K562 (cell line): ENCODE data around the gene ANKRD6. TPM values are rescaled to one million over a fixed set of nuclear protein-coding genes. Genes with fewer than 3 reads are reported as not detected.

Experiments used
- ATAC-seq: fragments of 200-7000 bp; cut with Tn5 transposase; 3 replicates; pipeline ENCODE4 v1.9.1; 2020; ENCODE audit warnings: moderate library complexity
- BruUV-seq: library from RNA; stranded (reverse); fragments of 400-500 nt; replicated peaks from 2 replicates; lab custom pipeline; 2021; lab: Mats Ljungman, UMichigan
- CTCF ChIA-PET: fragments of 300-600 bp; formaldehyde crosslinking; extraction: SDS; loops from one replicate; lab custom pipeline; 2021; ENCODE audit warnings: low intra/inter-chr PET ratio; lab: Yijun Ruan, JAX
- POLR2A ChIA-PET: fragments of 300-600, 350-650 bp; sonication (Branson Sonifier 250); formaldehyde crosslinking; extraction: SDS; loops from one replicate; lab custom pipeline; 2021; ENCODE audit warnings: antibody characterized with exemption, inconsistent platforms; lab: Yijun Ruan, JAX
- DNase-seq, 4 experiments: peaks; one replicate each; pipeline versions ENCODE4 v3.0.0 to v3.0.0-alpha.2; 2011 to 2018; ENCODE audit warnings: low spot score in 3 of 4, mixed read lengths in 3 of 4; ENCODE audit errors: extremely low read depth in 1 of 4
- FAIRE-seq: peaks from 2 replicates; lab custom pipeline; 2011; peaks lifted over from hg19 to GRCh38; lab: Jason Lieb, UNC
- H2AFZ ChIP-seq: 2 replicates; pipeline ENCODE4 v1.6.0; 2011; ENCODE audit warnings: low read depth, low read length, control low read depth, inconsistent platforms
- H3K27ac ChIP-seq: fragments of 200-600 bp; 3 replicates; pipeline ENCODE4 v1.8.0; 2011; ENCODE audit warnings: low read depth, mild to moderate bottlenecking, control low read depth, inconsistent platforms, low read length, moderate library complexity, mixed read lengths; ENCODE audit errors: extremely low read depth
- H3K27me3 ChIP-seq, 2 experiments: fragments of 300-600 bp in 1 of 2; 2 replicates in 1 of 2; 3 replicates in 1 of 2; pipeline versions ENCODE4 v1.6.0 to v1.8.0; 2011; ENCODE audit warnings: inconsistent platforms in 2 of 2, low read length in 2 of 2, mild to moderate bottlenecking in 1 of 2, mixed read lengths in 1 of 2, moderate library complexity in 1 of 2; ENCODE audit not compliant: control insufficient read depth in 2 of 2, insufficient read depth in 2 of 2
- H3K36me3 ChIP-seq: fragments of 300-600 bp; 3 replicates; pipeline ENCODE4 v1.8.0; 2011; ENCODE audit warnings: mild to moderate bottlenecking, low read length, inconsistent platforms; ENCODE audit not compliant: control insufficient read depth, insufficient read depth
- H3K4me1 ChIP-seq, 2 experiments: fragments of 200-600 bp in 1 of 2; replicated peaks in 1 of 2; 2 replicates in 1 of 2; 3 replicates in 1 of 2; pipeline versions ENCODE4 v1.5.1 to v1.8.0; 2011; ENCODE audit warnings: inconsistent platforms in 2 of 2, low read length in 2 of 2, mild to moderate bottlenecking in 1 of 2, mixed read lengths in 1 of 2, moderate library complexity in 1 of 2; ENCODE audit not compliant: control insufficient read depth in 2 of 2, insufficient read depth in 2 of 2
- H3K4me2 ChIP-seq: 2 replicates; pipeline ENCODE4 v1.6.1; 2011; ENCODE audit warnings: low read length, control low read depth, inconsistent platforms, mixed read lengths; ENCODE audit not compliant: insufficient read depth
- H3K4me3 ChIP-seq: fragments of 200-600 bp; sonication (generic), shearing (Covaris generic); 2 replicates; pipeline ENCODE4 v1.5.1; 2016; ENCODE audit warnings: control low read depth, inconsistent platforms
- H3K79me2 ChIP-seq: fragments of 200-600 bp; 3 replicates; pipeline ENCODE4 v1.8.0; 2011; ENCODE audit warnings: low read length, inconsistent platforms; ENCODE audit not compliant: control insufficient read depth, insufficient read depth
- H3K9ac ChIP-seq, 2 experiments: 2 replicates each; pipeline versions ENCODE4 v1.6.0 to v1.6.1; 2011; ENCODE audit warnings: low read depth in 2 of 2, low read length in 2 of 2, control low read depth in 1 of 2, inconsistent platforms in 1 of 2, mild to moderate bottlenecking in 1 of 2, mixed read lengths in 1 of 2; ENCODE audit not compliant: insufficient read depth in 1 of 2
- H3K9me1 ChIP-seq: one replicate; pipeline ENCODE4 v1.6.0; 2011; ENCODE audit warnings: inconsistent platforms, mild to moderate bottlenecking, low read length, moderate library complexity; ENCODE audit not compliant: control insufficient read depth, insufficient read depth
- H3K9me3 ChIP-seq: replicated peaks from 2 replicates; pipeline ENCODE4 v1.5.1; 2011; ENCODE audit warnings: low read depth, low read length, inconsistent platforms; ENCODE audit not compliant: control insufficient read depth, insufficient read depth
- H4K20me1 ChIP-seq: replicated peaks from 2 replicates; pipeline ENCODE4 v1.6.1; 2011; ENCODE audit warnings: low read length, inconsistent platforms, mixed read lengths; ENCODE audit not compliant: control insufficient read depth, insufficient read depth
- CSDE1 ChIP-seq, 2 experiments: fragments of 450-650 bp; IDR thresholded peaks; 2 replicates each; pipeline ENCODE4 v1.6.1; 2016; ENCODE audit warnings: mild to moderate bottlenecking in 1 of 2
- E2F6 ChIP-seq, 2 experiments: IDR thresholded peaks; 2 replicates each; pipeline ENCODE4 v1.6.1; 2011; ENCODE audit warnings: borderline replicate concordance in 1 of 2, control low read depth in 1 of 2, low read depth in 1 of 2, low read length in 1 of 2, mild to moderate bottlenecking in 1 of 2, mixed read lengths in 1 of 2, moderate library complexity in 1 of 2; ENCODE audit not compliant: insufficient read depth in 1 of 2, insufficient read length in 1 of 2, poor library complexity in 1 of 2, severe bottlenecking in 1 of 2; ENCODE audit errors: extremely low read depth in 1 of 2
- ETS2 ChIP-seq: IDR thresholded peaks from 2 replicates; pipeline ENCODE4 v1.6.1; 2016; ENCODE audit warnings: borderline replicate concordance, missing genetic modification characterization, mild to moderate bottlenecking, moderate library complexity, missing compliant biosample characterization; ENCODE audit not compliant: poor library complexity, severe bottlenecking
- FOS ChIP-seq: IDR thresholded peaks from 3 replicates; pipeline ENCODE4 v1.6.1; 2011; ENCODE audit not compliant: insufficient read length; ENCODE audit errors: extremely low read depth
- FOXA3 ChIP-seq, 2 experiments: fragments of 450-650 bp in 1 of 2; sonication (generic) in 1 of 2; formaldehyde crosslinking; IDR thresholded peaks in 1 of 2; conservative IDR thresholded peaks in 1 of 2; 2 replicates each; pipeline versions ENCODE4 v1.4.0 to v1.8.0; 2020 to 2022; ENCODE audit warnings: mild to moderate bottlenecking in 2 of 2, missing genetic modification reagents in 1 of 2
- FOXP1 ChIP-seq: sonication (generic); formaldehyde crosslinking; IDR thresholded peaks from 2 replicates; pipeline ENCODE4 v1.8.0; 2022; ENCODE audit warnings: mild to moderate bottlenecking, missing genetic modification reagents
- GABPB1 ChIP-seq: sonication (generic); formaldehyde crosslinking; IDR thresholded peaks from 2 replicates; pipeline ENCODE4 v1.8.0; 2022; ENCODE audit warnings: mild to moderate bottlenecking, missing genetic modification reagents
- MBD1 ChIP-seq: fragments of 250-450 bp; sonication (Bioruptor Pico); IDR thresholded peaks from 2 replicates; pipeline ENCODE4 v1.8.0; 2022; ENCODE audit warnings: inconsistent platforms
- NFIC ChIP-seq: fragments of 450-650 bp; IDR thresholded peaks from 2 replicates; pipeline ENCODE4 v1.6.1; 2017; ENCODE audit warnings: mild to moderate bottlenecking, inconsistent platforms
- POLR2B ChIP-seq: fragments of 450-650 bp; IDR thresholded peaks from 2 replicates; pipeline ENCODE4 v1.6.1; 2018; ENCODE audit warnings: low read depth; ENCODE audit not compliant: partially characterized antibody
- RBBP5 ChIP-seq: fragments of 200-600 bp; sonication (generic); IDR thresholded peaks from 2 replicates; pipeline ENCODE4 v1.6.1; 2012; ENCODE audit warnings: borderline replicate concordance, mild to moderate bottlenecking, low read length, control low read depth, inconsistent platforms; ENCODE audit not compliant: insufficient read depth, poor library complexity, severe bottlenecking
- SMARCA4 ChIP-seq: fragments of 450-650 bp; IDR thresholded peaks from 2 replicates; pipeline ENCODE4 v1.6.1; 2016
- SMARCA5 ChIP-seq: fragments of 450-650 bp; IDR thresholded peaks from 2 replicates; pipeline ENCODE4 v1.6.1; 2016
- WGBS: fragments of 100-300 bp; shearing (Covaris generic); methylation state at CpG from one replicate; pipeline ENCODE4 v1.1.6; 2016; ENCODE audit warnings: low coverage, mixed read lengths; ENCODE audit not compliant: insufficient coverage; ENCODE audit errors: missing lambda C conversion rate; 5-methylcytosine and 5-hydroxymethylcytosine counted together
- in situ Hi-C: fragments of 300-500 bp; cut with MboI; formaldehyde crosslinking; loops from 4 replicates; pipeline ENCODE4 v1.15.0; 2018; ENCODE audit warnings: inconsistent platforms, mixed read lengths
- intact Hi-C: fragments of 100-400 bp; cut with micrococcal nuclease; formaldehyde crosslinking; loops from 2 replicates; pipeline ENCODE4 v1.14.2; 2022
- polyA plus RNA-seq, 8 experiments: library from polyadenylated mRNA; depleted of rRNA in 4 of 8; stranded (reverse) in 5 of 8; unstranded in 3 of 8; fragments of >200 nt; fragmentation: Nextera tagmentation in 2 of 8; fragmentation: Illumina TruSeq in 1 of 8; extraction: Ambion mirVana in 2 of 8; extraction: Trizol in 1 of 8; gene quantifications; 2 replicates each; pipeline versions ENCODE4 v1.2.1 to v1.2.3, GENCODE V29; 2011 to 2014; ENCODE audit warnings: inconsistent platforms in 1 of 8, missing spikeins in 1 of 8
- total RNA-seq, 7 experiments: library from RNA; depleted of rRNA in 6 of 7; stranded (reverse); fragments of >200 nt in 6 of 7; fragmentation: Illumina TruSeq in 2 of 7; extraction: Trizol in 2 of 7; gene quantifications; 2 replicates each; pipeline versions ENCODE4 v1.2.1 to v1.2.3, GENCODE V29; 2011 to 2021; ENCODE audit warnings: low replicate concordance in 1 of 7
- TF ChIP-seq, protein P1 (sequence below): fragments of 450-650 bp; IDR thresholded peaks from 2 replicates; pipeline ENCODE4 v1.6.1; 2018; ENCODE audit not compliant: partially characterized antibody

Gene ANKRD6
- total and polyA plus RNA-seq, 9 of the 15 experiments (the other 6 are each of a cell fraction or from before 2014, with no cell fraction given), result 0.04 to 0.22 (median 0.08) TPM; not detected in 4

- TF ChIP-seq, protein P1, sequence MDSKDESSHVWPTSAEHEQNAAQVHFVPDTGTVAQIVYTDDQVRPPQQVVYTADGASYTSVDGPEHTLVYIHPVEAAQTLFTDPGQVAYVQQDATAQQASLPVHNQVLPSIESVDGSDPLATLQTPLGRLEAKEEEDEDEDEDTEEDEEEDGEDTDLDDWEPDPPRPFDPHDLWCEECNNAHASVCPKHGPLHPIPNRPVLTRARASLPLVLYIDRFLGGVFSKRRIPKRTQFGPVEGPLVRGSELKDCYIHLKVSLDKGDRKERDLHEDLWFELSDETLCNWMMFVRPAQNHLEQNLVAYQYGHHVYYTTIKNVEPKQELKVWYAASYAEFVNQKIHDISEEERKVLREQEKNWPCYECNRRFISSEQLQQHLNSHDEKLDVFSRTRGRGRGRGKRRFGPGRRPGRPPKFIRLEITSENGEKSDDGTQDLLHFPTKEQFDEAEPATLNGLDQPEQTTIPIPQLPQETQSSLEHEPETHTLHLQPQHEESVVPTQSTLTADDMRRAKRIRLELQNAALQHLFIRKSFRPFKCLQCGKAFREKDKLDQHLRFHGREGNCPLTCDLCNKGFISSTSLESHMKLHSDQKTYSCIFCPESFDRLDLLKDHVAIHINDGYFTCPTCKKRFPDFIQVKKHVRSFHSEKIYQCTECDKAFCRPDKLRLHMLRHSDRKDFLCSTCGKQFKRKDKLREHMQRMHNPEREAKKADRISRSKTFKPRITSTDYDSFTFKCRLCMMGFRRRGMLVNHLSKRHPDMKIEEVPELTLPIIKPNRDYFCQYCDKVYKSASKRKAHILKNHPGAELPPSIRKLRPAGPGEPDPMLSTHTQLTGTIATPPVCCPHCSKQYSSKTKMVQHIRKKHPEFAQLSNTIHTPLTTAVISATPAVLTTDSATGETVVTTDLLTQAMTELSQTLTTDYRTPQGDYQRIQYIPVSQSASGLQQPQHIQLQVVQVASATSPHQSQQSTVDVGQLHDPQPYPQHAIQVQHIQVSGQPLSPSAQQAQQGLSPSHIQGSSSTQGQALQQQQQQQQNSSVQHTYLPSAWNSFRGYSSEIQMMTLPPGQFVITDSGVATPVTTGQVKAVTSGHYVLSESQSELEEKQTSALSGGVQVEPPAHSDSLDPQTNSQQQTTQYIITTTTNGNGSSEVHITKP, result no peak
- no peak for TF ChIP-seq FOXA3 (CRISPR knock-in tag; conservative IDR thresholded peaks at IDR 0.05 in 1 of 2, IDR thresholded peaks at IDR 0.05 in 1 of 2)
- no peak for TF ChIP-seq SMARCA4
- no peak for TF ChIP-seq FOXP1
- TF ChIP-seq GABPB1 (CRISPR knock-in tag), result no peak
These were observed 67.7 kb downstream of the ANKRD6 start (continued) for GRCh38 chr6:89500611-89501010.

GRCh38 chr6:89501222-89501621, 68.3 kb downstream of the ANKRD6 start:
- POLR2A ChIA-PET, result no interaction called here
- DNase-seq, result no peak
- Histone ChIP-seq H3K4me2 (no peak overlapping the region), H4K20me1 (no peaks in the 10 kb centered on the region), H2AFZ (no peak overlapping the region), H3K9me3 (no peaks in the 10 kb centered on the region), H3K79me2 (no peaks in the 10 kb centered on the region), H3K4me1 (peaks cover 0 to under 1% of the 10 kb centered on the region in 2 experiments; a peak in 2 of 5 replicates), H3K9me1 (no peaks in the 10 kb centered on the region), H3K9ac (no peak overlapping the region), H3K27me3 (peaks cover 3 to 19% of the 10 kb centered on the region in 2 experiments; a peak in 4 of 5 replicates), H3K36me3 (no peaks in the 10 kb centered on the region), H3K27ac (no peak overlapping the region), H3K4me3 (no peak overlapping the region)
- in situ Hi-C loops (no loop called here), intact Hi-C loops (no loop called here)
- 0% methylated on average over 3 of the region's 3 CpGs for WGBS
- no TSS peak for BruUV-seq
- FAIRE-seq, result no peak
- CTCF ChIA-PET, result interaction anchor here (0.6 kb wide), 1 partner anchor 570 kb away, joined by 3 read pairs; no protein-coding TSS in a partner anchor
- ATAC-seq, result no peak
- no peak for TF ChIP-seq RBBP5
- TF ChIP-seq CSDE1 (IDR thresholded peaks at IDR 0.05), result no peak
- no peak for TF ChIP-seq FOS
- TF ChIP-seq MBD1 (CRISPR knock-in tag), result no peak
- TF ChIP-seq POLR2B, result no peak
- no peak for TF ChIP-seq NFIC
- TF ChIP-seq E2F6 (IDR thresholded peaks at IDR 0.05; ENCODE audit: borderline replicate concordance in 1 of 2, extremely low read depth in 1 of 2, insufficient read depth in 1 of 2, insufficient read length in 1 of 2, low read depth in 1 of 2, low read length in 1 of 2, poor library complexity in 1 of 2, severe bottlenecking in 1 of 2), result no peak
- no peak for TF ChIP-seq ETS2 (tag)
- TF ChIP-seq SMARCA5, result no peak
